Measurements from ENCODE around the gene ITGAD.

The ITGAD gene

DNA sequence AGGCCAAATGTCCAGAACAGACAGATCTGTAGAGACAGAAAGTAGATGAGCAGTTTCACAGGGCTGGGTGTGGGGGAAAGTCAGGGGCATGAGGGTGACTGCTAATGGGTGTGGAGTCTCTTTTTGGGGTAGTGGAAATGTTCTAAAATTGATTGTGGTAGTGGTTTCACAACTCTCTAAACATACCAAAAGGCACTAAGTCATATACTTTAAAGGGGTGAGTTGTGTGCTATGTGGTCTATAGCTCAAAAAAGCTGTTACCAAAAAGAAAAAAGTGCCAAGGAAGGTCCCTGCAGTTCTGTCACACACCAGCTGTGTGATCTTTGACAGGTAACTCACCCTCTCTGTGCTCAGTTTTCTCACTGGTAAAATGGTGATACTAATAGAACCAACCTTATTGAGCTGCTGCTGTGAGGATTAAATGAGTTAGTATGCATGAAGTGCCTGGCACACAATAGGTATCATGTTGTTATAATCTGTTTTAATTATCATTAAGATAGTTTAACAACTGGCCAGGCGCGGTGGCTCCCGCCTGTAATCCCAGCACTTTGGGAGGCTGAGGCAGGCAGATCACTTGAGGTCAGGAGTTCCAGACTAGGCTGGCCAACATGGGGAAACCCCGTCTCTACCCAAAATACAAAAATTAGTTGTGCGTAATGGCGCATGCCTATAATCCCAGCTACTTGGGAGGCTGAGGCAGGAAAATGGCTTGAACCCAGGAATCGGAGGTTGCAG is 27.8 kb upstream of the ITGAD start (continued):
- TF ChIP-seq, protein P1, sequence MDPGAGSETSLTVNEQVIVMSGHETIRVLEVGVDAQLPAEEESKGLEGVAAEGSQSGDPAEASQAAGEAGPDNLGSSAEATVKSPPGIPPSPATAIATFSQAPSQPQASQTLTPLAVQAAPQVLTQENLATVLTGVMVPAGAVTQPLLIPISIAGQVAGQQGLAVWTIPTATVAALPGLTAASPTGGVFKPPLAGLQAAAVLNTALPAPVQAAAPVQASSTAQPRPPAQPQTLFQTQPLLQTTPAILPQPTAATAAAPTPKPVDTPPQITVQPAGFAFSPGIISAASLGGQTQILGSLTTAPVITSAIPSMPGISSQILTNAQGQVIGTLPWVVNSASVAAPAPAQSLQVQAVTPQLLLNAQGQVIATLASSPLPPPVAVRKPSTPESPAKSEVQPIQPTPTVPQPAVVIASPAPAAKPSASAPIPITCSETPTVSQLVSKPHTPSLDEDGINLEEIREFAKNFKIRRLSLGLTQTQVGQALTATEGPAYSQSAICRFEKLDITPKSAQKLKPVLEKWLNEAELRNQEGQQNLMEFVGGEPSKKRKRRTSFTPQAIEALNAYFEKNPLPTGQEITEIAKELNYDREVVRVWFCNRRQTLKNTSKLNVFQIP (CRISPR knock-in tag; IDR thresholded peaks at IDR 0.05; ENCODE audit: borderline replicate concordance, low read depth) = no peak
- TF ChIP-seq CSDC2 (CRISPR knock-in tag; IDR thresholded peaks at IDR 0.05) (no peak), BACH2 (CRISPR knock-in tag; IDR thresholded peaks at IDR 0.05; ENCODE audit: borderline replicate concordance) (no peak)

GRCh38 chr16:31367853-31368252 is 25.3 kb upstream of the ITGAD start:
- ATAC-seq = no peak
- TF ChIP-seq ZFP30 (CRISPR knock-in tag; IDR thresholded peaks at IDR 0.05) (no peak), PATZ1 (CRISPR knock-in tag; IDR thresholded peaks at IDR 0.05; ENCODE audit: borderline replicate concordance) (no peak), ZC3H10 (CRISPR knock-in tag; IDR thresholded peaks at IDR 0.05) (no peak), ZNF565 (CRISPR knock-in tag; conservative IDR thresholded peaks at IDR 0.05; ENCODE audit: low read depth) (no peak), PPARA (CRISPR knock-in tag; IDR thresholded peaks at IDR 0.05; ENCODE audit: borderline replicate concordance) (no peak), RARB (CRISPR knock-in tag; IDR thresholded peaks at IDR 0.05) (no peak), ZNF70 (CRISPR knock-in tag; IDR thresholded peaks at IDR 0.05) (no peak), SNAI2 (CRISPR knock-in tag; IDR thresholded peaks at IDR 0.05) (no peak), ZFP3 (CRISPR knock-in tag; IDR thresholded peaks at IDR 0.05) (no peak), ARNTL (CRISPR knock-in tag; IDR thresholded peaks at IDR 0.05; ENCODE audit: borderline replicate concordance, low read depth) (no peak), ESRRG (CRISPR knock-in tag; IDR thresholded peaks at IDR 0.05) (no peak), TOX (CRISPR knock-in tag; IDR thresholded peaks at IDR 0.05; ENCODE audit: borderline replicate concordance) (no peak), CSDC2 (CRISPR knock-in tag; IDR thresholded peaks at IDR 0.05) (no peak), GLIS3 (CRISPR knock-in tag; IDR thresholded peaks at IDR 0.05) (no peak), OSR1 (CRISPR knock-in tag; IDR thresholded peaks at IDR 0.05) (no peak), TCF4 (CRISPR knock-in tag; IDR thresholded peaks at IDR 0.05; ENCODE audit: borderline replicate concordance) (no peak)
- TF ChIP-seq, protein P2, sequence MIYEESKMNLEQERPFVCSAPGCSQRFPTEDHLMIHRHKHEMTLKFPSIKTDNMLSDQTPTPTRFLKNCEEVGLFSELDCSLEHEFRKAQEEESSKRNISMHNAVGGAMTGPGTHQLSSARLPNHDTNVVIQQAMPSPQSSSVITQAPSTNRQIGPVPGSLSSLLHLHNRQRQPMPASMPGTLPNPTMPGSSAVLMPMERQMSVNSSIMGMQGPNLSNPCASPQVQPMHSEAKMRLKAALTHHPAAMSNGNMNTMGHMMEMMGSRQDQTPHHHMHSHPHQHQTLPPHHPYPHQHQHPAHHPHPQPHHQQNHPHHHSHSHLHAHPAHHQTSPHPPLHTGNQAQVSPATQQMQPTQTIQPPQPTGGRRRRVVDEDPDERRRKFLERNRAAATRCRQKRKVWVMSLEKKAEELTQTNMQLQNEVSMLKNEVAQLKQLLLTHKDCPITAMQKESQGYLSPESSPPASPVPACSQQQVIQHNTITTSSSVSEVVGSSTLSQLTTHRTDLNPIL (CRISPR knock-in tag; IDR thresholded peaks at IDR 0.05; ENCODE audit: low read depth) = no peak
- TF ChIP-seq, protein P3, sequence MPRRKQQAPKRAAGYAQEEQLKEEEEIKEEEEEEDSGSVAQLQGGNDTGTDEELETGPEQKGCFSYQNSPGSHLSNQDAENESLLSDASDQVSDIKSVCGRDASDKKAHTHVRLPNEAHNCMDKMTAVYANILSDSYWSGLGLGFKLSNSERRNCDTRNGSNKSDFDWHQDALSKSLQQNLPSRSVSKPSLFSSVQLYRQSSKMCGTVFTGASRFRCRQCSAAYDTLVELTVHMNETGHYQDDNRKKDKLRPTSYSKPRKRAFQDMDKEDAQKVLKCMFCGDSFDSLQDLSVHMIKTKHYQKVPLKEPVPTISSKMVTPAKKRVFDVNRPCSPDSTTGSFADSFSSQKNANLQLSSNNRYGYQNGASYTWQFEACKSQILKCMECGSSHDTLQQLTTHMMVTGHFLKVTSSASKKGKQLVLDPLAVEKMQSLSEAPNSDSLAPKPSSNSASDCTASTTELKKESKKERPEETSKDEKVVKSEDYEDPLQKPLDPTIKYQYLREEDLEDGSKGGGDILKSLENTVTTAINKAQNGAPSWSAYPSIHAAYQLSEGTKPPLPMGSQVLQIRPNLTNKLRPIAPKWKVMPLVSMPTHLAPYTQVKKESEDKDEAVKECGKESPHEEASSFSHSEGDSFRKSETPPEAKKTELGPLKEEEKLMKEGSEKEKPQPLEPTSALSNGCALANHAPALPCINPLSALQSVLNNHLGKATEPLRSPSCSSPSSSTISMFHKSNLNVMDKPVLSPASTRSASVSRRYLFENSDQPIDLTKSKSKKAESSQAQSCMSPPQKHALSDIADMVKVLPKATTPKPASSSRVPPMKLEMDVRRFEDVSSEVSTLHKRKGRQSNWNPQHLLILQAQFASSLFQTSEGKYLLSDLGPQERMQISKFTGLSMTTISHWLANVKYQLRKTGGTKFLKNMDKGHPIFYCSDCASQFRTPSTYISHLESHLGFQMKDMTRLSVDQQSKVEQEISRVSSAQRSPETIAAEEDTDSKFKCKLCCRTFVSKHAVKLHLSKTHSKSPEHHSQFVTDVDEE (CRISPR knock-in tag; IDR thresholded peaks at IDR 0.05) = no peak
- TF ChIP-seq, protein P1 (CRISPR knock-in tag; IDR thresholded peaks at IDR 0.05; ENCODE audit: borderline replicate concordance, low read depth) = no peak

- ATAC-seq = no peak
- TF ChIP-seq CSRNP3 (CRISPR knock-in tag; IDR thresholded peaks at IDR 0.05) (no peak), ESRRG (CRISPR knock-in tag; IDR thresholded peaks at IDR 0.05) (no peak), ZC3H10 (CRISPR knock-in tag; IDR thresholded peaks at IDR 0.05) (no peak), PPARA (CRISPR knock-in tag; IDR thresholded peaks at IDR 0.05; ENCODE audit: borderline replicate concordance) (no peak), ZNF565 (CRISPR knock-in tag; conservative IDR thresholded peaks at IDR 0.05; ENCODE audit: low read depth) (no peak), CSDC2 (CRISPR knock-in tag; IDR thresholded peaks at IDR 0.05) (no peak)
- TF ChIP-seq, protein P3 (CRISPR knock-in tag; IDR thresholded peaks at IDR 0.05) = no peak
- TF ChIP-seq, protein P1 (CRISPR knock-in tag; IDR thresholded peaks at IDR 0.05; ENCODE audit: borderline replicate concordance, low read depth) = no peak
These were observed 22.1 kb upstream of the ITGAD start for GRCh38 chr16:31371008-31371407.
